ENCODE measurements around the gene SIRT2. TPM values are rescaled to one million over a fixed set of nuclear protein-coding genes. Genes with fewer than 3 reads are reported as not detected.

The SIRT2 gene
- total RNA-seq, result 100 to 1,000 TPM; 108 to 154 (median 129) TPM

DNA sequence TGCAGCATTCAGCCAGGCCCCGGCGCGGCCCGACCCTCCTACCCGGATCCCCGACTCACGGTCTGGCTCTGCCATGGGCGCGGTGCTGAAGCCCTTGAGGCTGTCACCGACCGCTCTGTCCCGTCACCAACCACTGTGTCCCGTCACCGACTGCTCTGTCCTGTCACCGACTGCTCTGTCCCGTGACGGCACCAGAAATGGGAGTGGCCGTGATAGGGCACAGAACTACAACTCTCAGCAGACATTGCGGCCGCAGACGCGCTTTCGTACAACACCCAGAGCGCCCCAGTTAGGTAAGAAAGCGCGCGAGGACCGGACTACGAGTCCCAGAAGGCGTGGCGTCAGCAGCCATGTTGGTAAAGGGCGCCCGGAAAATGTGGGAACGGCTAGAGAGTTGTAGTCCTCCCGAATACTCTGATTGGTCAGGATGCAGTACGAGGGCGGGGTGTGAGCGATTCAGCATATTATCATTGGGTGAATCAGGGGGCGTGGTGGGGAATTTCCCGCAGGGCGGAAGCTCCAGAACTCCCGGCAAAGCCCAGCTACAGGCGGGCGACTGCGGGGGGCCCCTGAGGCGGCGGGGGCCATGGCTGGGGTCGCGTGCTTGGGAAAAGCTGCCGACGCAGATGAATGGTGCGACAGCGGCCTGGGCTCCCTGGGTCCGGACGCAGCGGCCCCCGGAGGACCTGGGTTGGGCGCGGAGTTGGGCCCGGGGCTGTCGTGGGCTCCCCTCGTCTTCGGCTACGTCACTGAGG lies at the start of gene SIRT2, which contains the start of gene NFKBIB:
SIRT2 (minus strand) TSS at position 172 of the 755 bp plus-strand sequence; CDS start at position 75, 97 bp downstream.
NFKBIB (plus strand) TSS at position 523 of the 755 bp plus-strand sequence; CDS start at position 587, 64 bp downstream.
- WGBS, 2 donors, result 0 to 1% methylated on average over 32 to 54 of the region's 64 CpGs
- peak; percentile 99 for DNase-seq (ENCODE audit: low spot score in 2 of 2)
- H3K27ac ChIP-seq, result peak within 1 kb of the TSS; percentile 88 to 96 (median 90)
- peaks cover 0 to 2% (median 0%) of the 10 kb centered on the region in 4 donors for H3K9me3 ChIP-seq
- H3K27me3 ChIP-seq, result no peaks in the 10 kb centered on the region
- TF ChIP-seq, protein P1, sequence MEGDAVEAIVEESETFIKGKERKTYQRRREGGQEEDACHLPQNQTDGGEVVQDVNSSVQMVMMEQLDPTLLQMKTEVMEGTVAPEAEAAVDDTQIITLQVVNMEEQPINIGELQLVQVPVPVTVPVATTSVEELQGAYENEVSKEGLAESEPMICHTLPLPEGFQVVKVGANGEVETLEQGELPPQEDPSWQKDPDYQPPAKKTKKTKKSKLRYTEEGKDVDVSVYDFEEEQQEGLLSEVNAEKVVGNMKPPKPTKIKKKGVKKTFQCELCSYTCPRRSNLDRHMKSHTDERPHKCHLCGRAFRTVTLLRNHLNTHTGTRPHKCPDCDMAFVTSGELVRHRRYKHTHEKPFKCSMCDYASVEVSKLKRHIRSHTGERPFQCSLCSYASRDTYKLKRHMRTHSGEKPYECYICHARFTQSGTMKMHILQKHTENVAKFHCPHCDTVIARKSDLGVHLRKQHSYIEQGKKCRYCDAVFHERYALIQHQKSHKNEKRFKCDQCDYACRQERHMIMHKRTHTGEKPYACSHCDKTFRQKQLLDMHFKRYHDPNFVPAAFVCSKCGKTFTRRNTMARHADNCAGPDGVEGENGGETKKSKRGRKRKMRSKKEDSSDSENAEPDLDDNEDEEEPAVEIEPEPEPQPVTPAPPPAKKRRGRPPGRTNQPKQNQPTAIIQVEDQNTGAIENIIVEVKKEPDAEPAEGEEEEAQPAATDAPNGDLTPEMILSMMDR (IDR thresholded peaks at IDR 0.05), result peak in 2 of 5 experiments; percentile 25 to 36
- peak; percentile 67 to 89 for TF ChIP-seq POLR2A (IDR thresholded peaks at IDR 0.05)
- TF ChIP-seq EP300 (IDR thresholded peaks at IDR 0.05), result peak; percentile 93 to 94
- peaks cover 0 to 49% (median 14%) of the 10 kb centered on the region in 4 donors for H3K4me1 ChIP-seq
- peak within 1 kb of the TSS; percentile 76 to 91 (median 78) for H3K4me3 ChIP-seq
- peaks cover 0 to under 1% (median 0%) of the 10 kb centered on the region in 3 donors for H3K36me3 ChIP-seq

DNA sequence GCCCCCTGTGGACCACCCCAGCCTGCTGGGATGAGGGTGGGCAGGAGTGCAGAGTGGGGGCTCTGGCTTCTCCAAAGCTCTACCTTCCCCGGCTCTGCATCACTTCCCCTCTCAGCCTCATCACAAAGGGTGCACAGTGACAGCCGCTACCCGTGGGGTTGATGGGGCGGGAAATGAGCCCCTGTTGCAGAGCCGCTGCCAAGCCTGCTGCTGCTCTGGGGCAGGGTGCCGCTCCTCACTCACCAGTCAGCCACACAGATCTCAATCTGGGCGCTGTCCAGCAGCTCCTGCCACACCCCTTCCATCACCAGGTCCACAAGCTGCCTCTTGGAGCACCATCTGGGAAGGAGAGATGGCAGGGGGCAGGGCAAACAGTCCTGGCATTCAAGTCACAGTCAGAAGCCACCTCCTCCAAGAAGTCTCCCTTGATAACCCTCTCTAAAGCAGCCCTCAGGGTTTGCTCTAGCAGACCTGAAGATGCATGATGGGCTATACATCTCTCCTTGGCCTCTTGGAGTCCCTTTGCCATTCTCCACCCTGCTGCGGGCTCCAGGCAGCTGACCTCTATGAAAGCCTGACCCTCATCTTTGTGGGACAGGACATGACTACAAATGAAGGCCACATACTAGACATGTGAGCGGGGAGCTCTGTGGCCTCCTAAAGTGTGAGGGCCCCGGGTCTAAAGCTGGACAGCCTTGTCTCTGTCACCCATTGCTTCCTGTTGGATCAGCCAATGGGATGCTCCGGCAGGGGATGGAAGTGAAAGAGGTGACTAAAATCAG lies 47.0 kb upstream of the SIRT2 start:
- H3K36me3 ChIP-seq, result peaks cover 0 to 52% (median 0%) of the 10 kb centered on the region in 3 donors
- H3K4me3 ChIP-seq, result no peak overlapping the region
- no peaks in the 10 kb centered on the region for H3K27me3 ChIP-seq
- TF ChIP-seq POLR2A (IDR thresholded peaks at IDR 0.05), result no peak
- no peak overlapping the region for H3K27ac ChIP-seq
- no peak for DNase-seq (ENCODE audit: low spot score in 2 of 2)
- H3K9me3 ChIP-seq, result no peaks in the 10 kb centered on the region
- WGBS, 2 donors, result 82 to 89% methylated on average over 11 of the region's 11 CpGs
- H3K4me1 ChIP-seq, result peaks cover 0 to 10% (median 7%) of the 10 kb centered on the region in 4 donors

DNA sequence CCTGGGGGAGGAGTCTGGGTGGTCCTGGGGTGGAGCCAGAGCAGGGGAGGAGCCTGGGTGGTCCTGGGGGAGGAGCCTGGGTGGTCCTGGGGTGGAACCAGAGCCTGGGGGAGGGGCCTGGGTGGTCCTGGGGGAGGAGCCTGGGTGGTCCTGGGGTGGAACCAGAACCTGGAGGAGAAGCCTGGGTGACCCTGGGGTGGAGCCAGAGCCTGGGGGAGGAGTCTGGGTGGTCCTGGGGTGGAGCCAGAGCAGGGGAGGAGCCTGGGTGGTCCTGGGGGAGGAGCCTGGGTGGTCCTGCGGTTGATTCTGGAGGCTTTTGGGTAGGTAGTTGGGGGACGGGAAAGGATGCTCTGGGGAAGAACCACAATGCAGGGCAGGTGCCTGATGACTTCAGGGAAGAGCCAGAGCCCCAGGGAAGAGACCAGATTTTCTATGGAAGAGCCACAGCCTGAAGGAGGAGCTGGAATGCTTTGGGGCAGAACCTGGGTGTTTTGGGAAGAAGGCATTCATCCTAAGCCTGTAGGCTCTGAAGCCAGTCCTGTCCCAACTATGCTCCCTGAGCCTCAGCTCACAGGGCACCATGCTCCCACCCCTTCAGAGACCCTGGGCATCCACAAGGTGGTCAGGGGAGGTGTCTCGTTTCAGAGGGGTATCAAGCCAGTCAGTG lies 46.3 kb upstream of the SIRT2 start:
- peaks cover 0 to 10% (median 7%) of the 10 kb centered on the region in 4 donors for H3K4me1 ChIP-seq
- 82 to 95% methylated on average over 3 of the region's 3 CpGs for WGBS, 2 donors
- no peak for TF ChIP-seq EP300 (IDR thresholded peaks at IDR 0.05)
- no peak for TF ChIP-seq POLR2A (IDR thresholded peaks at IDR 0.05)
- TF ChIP-seq, protein P1 (IDR thresholded peaks at IDR 0.05), result no peak
- H3K9me3 ChIP-seq, result no peaks in the 10 kb centered on the region
- no peak overlapping the region for H3K4me3 ChIP-seq
- H3K36me3 ChIP-seq, result peaks cover 0 to 55% (median 0%) of the 10 kb centered on the region in 3 donors
- no peak for DNase-seq (ENCODE audit: low spot score in 2 of 2)
- no peaks in the 10 kb centered on the region for H3K27me3 ChIP-seq
- H3K27ac ChIP-seq, result no peak overlapping the region

DNA sequence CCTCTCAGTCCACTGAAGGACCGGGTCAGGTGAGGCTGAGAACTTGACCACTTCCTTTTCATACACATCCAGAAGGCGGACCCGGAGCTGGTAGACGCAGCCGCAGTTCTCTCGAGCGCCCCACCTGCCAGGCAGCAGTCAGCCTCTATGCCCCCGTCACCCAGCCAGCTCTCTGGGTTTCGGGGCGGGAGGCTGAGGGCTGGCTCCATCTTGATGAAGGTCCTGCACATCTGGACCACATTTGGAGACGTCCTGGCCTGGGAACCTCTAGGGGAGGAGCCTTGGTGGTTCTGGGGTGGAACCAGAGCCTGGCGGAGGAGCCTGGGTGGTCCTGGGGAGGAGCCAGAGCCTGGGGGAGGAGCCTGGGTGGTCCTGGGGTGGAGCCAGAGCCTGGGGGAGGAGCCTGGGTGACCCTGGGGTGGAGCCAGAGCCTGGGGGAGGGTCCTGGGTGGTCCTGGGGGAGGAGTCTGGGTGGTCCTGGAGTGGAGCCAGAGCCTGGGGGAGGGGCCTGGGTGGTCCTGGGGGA lies 45.6 kb upstream of the SIRT2 start:
- Histone ChIP-seq H3K27me3 (no peaks in the 10 kb centered on the region), H3K4me3 (no peak overlapping the region), H3K27ac (no peak overlapping the region), H3K4me1 (peaks cover 0 to 6% (median 4%) of the 10 kb centered on the region in 4 donors), H3K36me3 (peaks cover 0 to 55% (median 0%) of the 10 kb centered on the region in 3 donors), H3K9me3 (no peaks in the 10 kb centered on the region)
- 85 to 92% methylated on average over 10 to 11 of the region's 12 CpGs for WGBS, 2 donors
- no peak for TF ChIP-seq POLR2A (IDR thresholded peaks at IDR 0.05)
- TF ChIP-seq, protein P1 (IDR thresholded peaks at IDR 0.05), result no peak
- TF ChIP-seq EP300 (IDR thresholded peaks at IDR 0.05), result no peak
- DNase-seq (ENCODE audit: low spot score in 2 of 2), result no peak

Data from tibial nerve (tissue), 4 donors.